ENCODE results near the gene ATAD3A. TPM values are rescaled to one million over a fixed set of nuclear protein-coding genes. Genes with fewer than 3 reads are reported as not detected.

ATAD3A gene
- total RNA-seq, 2 donors from 2014 or later: 15.8 to 20.8 TPM

- Histone ChIP-seq H3K36me3 (replicated peaks in 1 of 2; ENCODE audit: insufficient read depth in 1 of 2, low read depth in 2 of 2) (peaks cover 0 to 2% of the 10 kb centered on the region in 2 donors), H3K27me3 (no peaks in the 10 kb centered on the region), H3K27ac (no peak overlapping the region), H3K9me3 (no peaks in the 10 kb centered on the region), H3K4me3 (no peak overlapping the region), H3K4me1 (peaks cover 12% of the 10 kb centered on the region)
- intact Hi-C loops (cut with DNase I): no loop called here
- 71 to 85% methylated on average over 12 to 18 of the region's 19 CpGs for WGBS, 2 donors
- no peak for TF ChIP-seq POLR2A (IDR thresholded peaks at IDR 0.05)
- TF ChIP-seq CTCF (IDR thresholded peaks at IDR 0.05): no peak
- peak in 3 of 4 donors; percentile 22 to 75 (median 66) for DNase-seq
- no peak for ATAC-seq
Measured at GRCh38 chr1:1543706-1544099, 31.7 kb downstream of the ATAD3A start.

GRCh38 chr1:1544544-1544943 is 32.6 kb downstream of the ATAD3A start:
- intact Hi-C loops (cut with DNase I): no loop called here
- 94 to 95% methylated on average over 8 to 10 of the region's 10 CpGs for WGBS, 2 donors
- TF ChIP-seq CTCF (IDR thresholded peaks at IDR 0.05) (no peak), POLR2A (IDR thresholded peaks at IDR 0.05) (no peak)
- Histone ChIP-seq H3K27ac (no peak overlapping the region), H3K9me3 (no peaks in the 10 kb centered on the region), H3K4me3 (no peak overlapping the region), H3K4me1 (peaks cover 6% of the 10 kb centered on the region), H3K27me3 (no peaks in the 10 kb centered on the region), H3K36me3 (replicated peaks in 1 of 2; ENCODE audit: insufficient read depth in 1 of 2, low read depth in 2 of 2) (peaks cover 0 to 2% of the 10 kb centered on the region in 2 donors)
- no peak for DNase-seq
- no peak for ATAC-seq

- DNase-seq (no peak), ATAC-seq (no peak)
- H3K9me3 ChIP-seq: no peaks in the 10 kb centered on the region
- H3K36me3 ChIP-seq (replicated peaks in 1 of 2; ENCODE audit: insufficient read depth in 1 of 2, low read depth in 2 of 2): peaks cover 0 to 2% of the 10 kb centered on the region in 2 donors
- 82 to 88% methylated on average over 4 to 22 of the region's 23 CpGs for WGBS, 2 donors
- intact Hi-C loops (cut with DNase I): no loop called here
- no peak overlapping the region for H3K27ac ChIP-seq
- H3K4me1 ChIP-seq: peaks cover 10% of the 10 kb centered on the region
- no peak for TF ChIP-seq CTCF (IDR thresholded peaks at IDR 0.05)
- TF ChIP-seq POLR2A (IDR thresholded peaks at IDR 0.05): no peak
- no peak overlapping the region for H3K4me3 ChIP-seq
- H3K27me3 ChIP-seq: no peaks in the 10 kb centered on the region
Measured at GRCh38 chr1:1545946-1546737, 34.2 kb downstream of the ATAD3A start.

GRCh38 chr1:1547011-1547410 is 35.0 kb downstream of the ATAD3A start:
- WGBS, 2 donors: 87 to 91% methylated on average over 9 of the region's 9 CpGs
- DNase-seq (no peak), ATAC-seq (no peak)
- no peaks in the 10 kb centered on the region for H3K9me3 ChIP-seq
- no peak overlapping the region for H3K27ac ChIP-seq
- H3K27me3 ChIP-seq: no peaks in the 10 kb centered on the region
- peaks cover 17% of the 10 kb centered on the region for H3K4me1 ChIP-seq
- intact Hi-C loops (cut with DNase I): no loop called here
- H3K36me3 ChIP-seq (replicated peaks in 1 of 2; ENCODE audit: insufficient read depth in 1 of 2, low read depth in 2 of 2): no peaks in the 10 kb centered on the region
- TF ChIP-seq POLR2A (IDR thresholded peaks at IDR 0.05): no peak
- TF ChIP-seq CTCF (IDR thresholded peaks at IDR 0.05): no peak
- H3K4me3 ChIP-seq: no peak overlapping the region

- 91 to 94% methylated on average over 19 of the region's 19 CpGs for WGBS, 2 donors
- Histone ChIP-seq H3K27me3 (no peaks in the 10 kb centered on the region), H3K27ac (no peak overlapping the region), H3K4me1 (peaks cover 17% of the 10 kb centered on the region), H3K36me3 (replicated peaks in 1 of 2; ENCODE audit: insufficient read depth in 1 of 2, low read depth in 2 of 2) (no peaks in the 10 kb centered on the region), H3K9me3 (no peaks in the 10 kb centered on the region), H3K4me3 (no peak overlapping the region)
- ATAC-seq: no peak
- intact Hi-C loops (cut with DNase I): no loop called here
- TF ChIP-seq POLR2A (IDR thresholded peaks at IDR 0.05) (no peak), CTCF (IDR thresholded peaks at IDR 0.05) (no peak)
- no peak for DNase-seq
Measured at GRCh38 chr1:1547476-1547875, 35.5 kb downstream of the ATAD3A start.
